ENCODE measurements around the gene LINGO3. TPM values are rescaled to one million over a fixed set of nuclear protein-coding genes. Genes with fewer than 3 reads are reported as not detected.

LINGO3 gene
- total RNA-seq, 1 donor from 2014 or later = not detected

DNA sequence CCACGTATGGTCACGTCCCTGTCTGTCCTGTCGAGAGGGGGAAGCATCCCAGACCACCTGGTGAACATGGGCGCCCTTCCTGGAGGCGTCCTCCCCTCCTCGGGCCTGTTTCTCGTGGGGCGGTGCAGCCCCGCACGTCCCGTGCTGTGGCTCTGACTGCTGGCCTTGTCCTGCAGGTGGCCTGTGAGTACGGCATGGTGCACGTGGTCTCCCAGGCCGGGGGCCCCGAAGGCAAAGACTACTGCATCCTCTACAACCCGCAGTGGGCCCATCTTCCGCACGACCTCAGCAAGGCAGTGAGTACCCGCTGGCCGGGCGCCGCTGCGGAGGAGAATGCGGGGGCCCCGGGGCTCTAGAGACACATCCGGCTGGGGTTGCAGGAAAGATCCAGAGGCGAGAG, 26.5 kb upstream of the LINGO3 start:
- no peak for DNase-seq
- Histone ChIP-seq H3K4me1 (peaks cover 31% of the 10 kb centered on the region), H3K36me3 (no peaks in the 10 kb centered on the region), H3K27ac (no peak overlapping the region), H3K4me3 (no peak overlapping the region), H3K9me3 (no peaks in the 10 kb centered on the region), H3K27me3 (ENCODE audit: low read depth) (no peaks in the 10 kb centered on the region)
- TF ChIP-seq, protein P1, sequence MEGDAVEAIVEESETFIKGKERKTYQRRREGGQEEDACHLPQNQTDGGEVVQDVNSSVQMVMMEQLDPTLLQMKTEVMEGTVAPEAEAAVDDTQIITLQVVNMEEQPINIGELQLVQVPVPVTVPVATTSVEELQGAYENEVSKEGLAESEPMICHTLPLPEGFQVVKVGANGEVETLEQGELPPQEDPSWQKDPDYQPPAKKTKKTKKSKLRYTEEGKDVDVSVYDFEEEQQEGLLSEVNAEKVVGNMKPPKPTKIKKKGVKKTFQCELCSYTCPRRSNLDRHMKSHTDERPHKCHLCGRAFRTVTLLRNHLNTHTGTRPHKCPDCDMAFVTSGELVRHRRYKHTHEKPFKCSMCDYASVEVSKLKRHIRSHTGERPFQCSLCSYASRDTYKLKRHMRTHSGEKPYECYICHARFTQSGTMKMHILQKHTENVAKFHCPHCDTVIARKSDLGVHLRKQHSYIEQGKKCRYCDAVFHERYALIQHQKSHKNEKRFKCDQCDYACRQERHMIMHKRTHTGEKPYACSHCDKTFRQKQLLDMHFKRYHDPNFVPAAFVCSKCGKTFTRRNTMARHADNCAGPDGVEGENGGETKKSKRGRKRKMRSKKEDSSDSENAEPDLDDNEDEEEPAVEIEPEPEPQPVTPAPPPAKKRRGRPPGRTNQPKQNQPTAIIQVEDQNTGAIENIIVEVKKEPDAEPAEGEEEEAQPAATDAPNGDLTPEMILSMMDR (IDR thresholded peaks at IDR 0.05) = no peak
- no peak for ATAC-seq
- intact Hi-C loops (cut with DNase I) = no loop called here

DNA sequence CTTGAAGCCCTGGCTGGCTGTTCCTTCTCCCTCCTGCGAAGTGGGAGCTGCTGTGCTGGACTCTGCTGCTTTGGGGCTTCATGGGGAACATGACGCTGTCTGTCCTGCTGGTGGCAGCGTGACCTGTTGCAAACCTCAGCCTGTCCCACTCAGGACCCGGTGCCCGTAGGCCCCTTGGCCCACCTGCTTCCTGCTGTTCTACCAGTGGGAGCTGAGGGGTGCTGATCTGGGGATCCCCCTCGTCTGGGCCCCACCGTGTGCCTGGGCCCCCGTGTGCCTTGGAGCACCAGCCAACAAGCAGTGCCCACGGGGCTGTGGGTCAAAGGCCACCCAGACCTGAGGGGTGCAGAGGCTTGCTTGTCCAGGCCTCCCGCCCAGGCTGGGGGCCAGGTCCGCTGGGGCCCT, 25.9 kb upstream of the LINGO3 start:
- ATAC-seq (no peak), DNase-seq (no peak)
- intact Hi-C loops (cut with DNase I) = no loop called here
- H3K9me3 ChIP-seq = no peaks in the 10 kb centered on the region
- H3K36me3 ChIP-seq = no peaks in the 10 kb centered on the region
- TF ChIP-seq, protein P1 (IDR thresholded peaks at IDR 0.05) = no peak
- no peak overlapping the region for H3K4me3 ChIP-seq
- H3K4me1 ChIP-seq = peaks cover 35% of the 10 kb centered on the region
- no peak overlapping the region for H3K27ac ChIP-seq
- H3K27me3 ChIP-seq (ENCODE audit: low read depth) = no peaks in the 10 kb centered on the region

DNA sequence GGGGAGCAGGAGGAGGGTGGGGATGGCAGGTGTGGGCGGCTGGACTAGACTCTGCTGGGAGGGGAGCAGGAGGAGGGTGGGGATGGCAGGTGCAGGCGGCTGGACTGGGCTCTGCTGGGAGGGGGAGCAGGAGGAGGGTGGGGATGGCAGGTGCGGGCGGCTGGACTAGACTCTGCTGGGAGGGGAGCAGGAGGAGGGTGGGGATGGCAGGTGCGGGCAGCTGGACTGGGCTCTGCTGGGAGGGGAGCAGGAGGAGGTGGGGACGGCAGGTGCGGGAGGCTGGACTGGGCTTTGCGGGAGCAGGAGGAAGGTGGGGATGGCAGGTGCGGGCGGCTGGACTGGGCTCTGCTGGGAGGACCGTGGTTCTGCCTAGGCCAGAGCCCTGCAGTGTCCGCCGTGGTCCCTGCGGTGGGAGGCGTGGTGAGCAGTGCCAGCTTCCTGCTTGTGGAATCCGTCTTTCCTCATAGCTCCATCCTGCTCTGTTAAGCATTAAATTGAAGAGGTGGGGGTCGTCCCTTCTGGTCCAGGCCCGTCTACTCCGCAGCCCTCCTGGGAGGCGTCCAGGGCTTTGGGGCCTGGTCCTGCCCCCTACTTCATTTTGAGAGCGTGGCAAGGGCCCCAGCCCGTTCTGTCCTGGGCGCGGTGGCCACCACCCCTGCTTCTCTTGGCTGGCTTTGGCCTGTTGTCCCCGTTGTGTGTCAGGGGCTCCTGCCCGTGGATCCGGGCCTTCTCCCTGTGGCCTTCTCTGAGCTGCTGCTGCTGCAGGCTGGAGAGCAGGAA, 25.3 kb upstream of the LINGO3 start:
- ATAC-seq (no peak), DNase-seq (no peak)
- H3K9me3 ChIP-seq = no peaks in the 10 kb centered on the region
- no peaks in the 10 kb centered on the region for H3K36me3 ChIP-seq
- TF ChIP-seq, protein P1 (IDR thresholded peaks at IDR 0.05) = no peak
- H3K27me3 ChIP-seq (ENCODE audit: low read depth) = no peaks in the 10 kb centered on the region
- H3K4me3 ChIP-seq = no peak overlapping the region
- H3K27ac ChIP-seq = no peak overlapping the region
- H3K4me1 ChIP-seq = peaks cover 35% of the 10 kb centered on the region
- intact Hi-C loops (cut with DNase I) = no loop called here

DNA sequence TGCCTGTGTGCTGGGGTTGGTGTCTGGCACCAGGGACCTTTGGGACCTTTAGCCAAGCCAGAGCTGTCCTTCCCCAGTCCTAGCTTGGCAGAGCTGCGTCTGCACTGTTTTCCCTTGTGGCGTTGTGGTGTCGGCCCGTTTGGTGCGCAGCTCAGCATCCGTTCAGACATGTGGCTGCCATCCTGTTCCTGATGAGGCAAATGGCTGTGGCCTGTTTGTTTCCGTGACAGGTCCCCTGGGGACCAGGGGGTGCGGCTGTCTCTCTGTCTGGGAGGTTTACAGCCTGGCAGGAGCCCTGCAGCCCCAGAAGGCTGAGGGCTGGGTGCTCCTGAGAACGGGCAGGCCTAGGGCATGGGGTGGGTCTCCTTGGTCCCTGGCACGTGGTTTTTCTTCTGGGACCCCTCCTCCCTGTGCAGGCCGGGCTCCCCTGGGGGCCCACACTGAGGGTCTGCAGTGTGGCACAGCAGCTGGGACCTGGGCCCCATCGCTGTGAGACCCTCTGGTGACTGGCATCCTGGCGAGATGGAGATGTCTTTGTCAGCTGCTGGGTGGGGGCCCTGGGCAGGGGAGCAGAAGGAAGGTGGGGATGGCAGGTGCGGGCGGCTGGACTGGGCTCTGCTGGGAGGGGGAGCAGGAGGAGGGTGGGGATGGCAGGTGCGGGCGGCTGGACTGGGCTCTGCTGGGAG, 24.5 kb upstream of the LINGO3 start:
- Histone ChIP-seq H3K36me3 (no peaks in the 10 kb centered on the region), H3K27me3 (ENCODE audit: low read depth) (no peaks in the 10 kb centered on the region), H3K4me1 (peaks cover 41% of the 10 kb centered on the region), H3K4me3 (no peak overlapping the region), H3K27ac (no peak overlapping the region), H3K9me3 (no peaks in the 10 kb centered on the region)
- TF ChIP-seq, protein P1 (IDR thresholded peaks at IDR 0.05) = no peak
- intact Hi-C loops (cut with DNase I) = no loop called here
- no peak for ATAC-seq
- DNase-seq = no peak

DNA sequence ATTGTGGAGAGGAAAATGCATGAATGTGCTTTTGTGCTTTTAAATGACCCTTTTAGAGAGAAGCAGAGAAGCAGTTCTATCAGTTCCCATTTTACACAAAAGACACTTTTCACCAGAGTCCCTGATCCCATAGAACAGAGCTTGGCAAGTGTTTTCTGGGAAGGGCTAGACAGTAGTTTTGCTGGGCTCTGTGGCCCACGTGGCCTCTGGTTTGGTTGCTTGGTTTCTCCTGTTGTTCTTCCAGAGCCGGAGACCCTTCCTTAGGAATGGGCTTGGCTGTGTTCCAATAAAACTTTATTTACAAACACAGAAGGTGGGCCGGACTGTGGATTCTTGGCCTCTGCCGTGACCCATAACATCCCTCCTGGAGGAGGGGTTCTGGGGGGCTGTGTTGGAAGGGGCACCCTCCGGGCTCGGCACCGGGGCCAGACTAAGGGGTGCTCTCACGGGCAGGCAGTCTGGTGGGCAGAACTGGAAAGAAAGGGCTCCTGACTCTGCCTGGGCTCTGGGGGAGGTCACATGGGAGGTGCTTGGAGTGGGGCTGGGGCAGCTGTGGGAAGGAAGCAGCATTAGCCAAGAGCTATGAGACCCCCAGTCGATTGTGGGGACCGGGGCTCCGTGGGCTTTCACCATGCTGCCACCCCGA, 23.8 kb upstream of the LINGO3 start:
- peaks cover 48% of the 10 kb centered on the region for H3K4me1 ChIP-seq
- intact Hi-C loops (cut with DNase I) = no loop called here
- H3K36me3 ChIP-seq = no peaks in the 10 kb centered on the region
- no peak for DNase-seq
- H3K27me3 ChIP-seq (ENCODE audit: low read depth) = no peaks in the 10 kb centered on the region
- ATAC-seq = no peak
- no peaks in the 10 kb centered on the region for H3K9me3 ChIP-seq
- no peak overlapping the region for H3K4me3 ChIP-seq
- H3K27ac ChIP-seq = no peak overlapping the region
- TF ChIP-seq, protein P1 (IDR thresholded peaks at IDR 0.05) = no peak

All from lower lobe of right lung (tissue), 2 donors.